Measurements from ENCODE around the gene HMCN1.
A peak's percentile ranks its signal among the peaks of the same experiment; 100 is the strongest.

HMCN1 gene

DNA sequence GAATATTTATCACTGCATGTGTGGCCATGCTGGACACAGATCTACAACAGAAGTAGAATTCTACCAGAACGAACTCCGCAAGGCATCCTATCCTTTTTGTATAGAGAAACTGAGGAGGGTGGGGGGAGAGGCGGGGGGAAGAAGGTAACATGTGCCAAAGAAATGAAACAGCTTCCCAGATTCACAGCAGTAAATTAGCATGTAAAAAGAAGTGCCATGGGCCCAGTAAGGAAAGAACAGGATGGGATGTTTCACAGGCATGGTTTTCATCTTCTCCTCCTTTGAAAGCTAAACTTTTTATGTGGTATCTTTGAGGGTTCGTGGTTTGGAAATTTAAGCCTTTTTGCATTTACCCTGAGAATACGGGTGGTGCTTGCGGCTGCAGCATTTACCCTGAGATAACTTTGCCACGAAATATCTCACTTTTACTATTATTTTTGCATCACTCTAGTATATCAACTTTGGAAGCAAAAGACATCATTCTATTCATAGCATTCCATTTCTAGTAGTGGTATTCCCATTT is 471.9 kb downstream of the HMCN1 start:
- no peak for ATAC-seq
- no peak for TF ChIP-seq TOX (CRISPR knock-in tag; IDR thresholded peaks at IDR 0.05; ENCODE audit: borderline replicate concordance)
- TF ChIP-seq TCF4 (CRISPR knock-in tag; IDR thresholded peaks at IDR 0.05; ENCODE audit: borderline replicate concordance) = no peak
- TF ChIP-seq ARNTL (CRISPR knock-in tag; IDR thresholded peaks at IDR 0.05; ENCODE audit: borderline replicate concordance, low read depth) = no peak
- no peak for TF ChIP-seq SNAI2 (CRISPR knock-in tag; IDR thresholded peaks at IDR 0.05)

DNA sequence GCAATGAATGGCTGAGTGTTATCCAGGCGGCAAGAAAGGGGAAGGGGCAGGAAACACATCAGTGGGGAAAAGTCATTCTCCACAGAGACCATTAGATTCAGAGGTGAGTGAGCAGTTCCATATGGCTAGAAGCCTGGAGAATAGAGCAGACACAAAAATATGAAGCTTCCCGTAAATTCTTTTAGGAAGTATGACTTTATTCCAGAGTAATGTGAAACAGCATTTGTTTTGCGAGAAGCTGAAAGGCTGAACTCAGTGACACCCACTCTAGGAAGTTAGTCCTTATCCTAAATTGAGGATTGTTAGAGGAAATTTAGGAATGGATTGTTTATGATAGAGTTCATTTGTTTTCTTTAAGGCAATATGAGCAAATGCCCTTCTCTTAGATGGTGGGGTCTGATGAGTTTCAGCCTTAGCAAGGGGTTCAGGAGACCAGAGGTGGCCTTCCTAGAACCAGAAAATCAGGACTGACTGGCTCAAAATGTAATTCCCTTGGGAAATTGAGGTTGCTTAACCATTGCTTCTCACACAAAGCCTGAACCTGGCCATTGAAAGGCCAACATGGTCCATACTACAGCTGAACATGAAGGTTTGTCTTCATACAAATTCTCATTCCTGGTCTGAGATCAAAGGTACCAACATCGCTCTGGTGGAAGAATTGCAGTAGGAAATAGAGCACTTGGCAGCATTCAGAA is 473.3 kb downstream of the HMCN1 start:
- TF ChIP-seq ZFP30 (CRISPR knock-in tag; IDR thresholded peaks at IDR 0.05) = no peak
- TF ChIP-seq TOX (CRISPR knock-in tag; IDR thresholded peaks at IDR 0.05; ENCODE audit: borderline replicate concordance) = no peak
- TF ChIP-seq TSHZ2 (CRISPR knock-in tag; IDR thresholded peaks at IDR 0.05) = no peak
- no peak for TF ChIP-seq ZNF8 (CRISPR knock-in tag; IDR thresholded peaks at IDR 0.05)
- TF ChIP-seq ZNF565 (CRISPR knock-in tag; conservative IDR thresholded peaks at IDR 0.05; ENCODE audit: low read depth) = no peak
- TF ChIP-seq ISL1 (CRISPR knock-in tag; IDR thresholded peaks at IDR 0.05) = no peak
- TF ChIP-seq CSDC2 (CRISPR knock-in tag; IDR thresholded peaks at IDR 0.05) = no peak
- peak; percentile 33 for ATAC-seq

DNA sequence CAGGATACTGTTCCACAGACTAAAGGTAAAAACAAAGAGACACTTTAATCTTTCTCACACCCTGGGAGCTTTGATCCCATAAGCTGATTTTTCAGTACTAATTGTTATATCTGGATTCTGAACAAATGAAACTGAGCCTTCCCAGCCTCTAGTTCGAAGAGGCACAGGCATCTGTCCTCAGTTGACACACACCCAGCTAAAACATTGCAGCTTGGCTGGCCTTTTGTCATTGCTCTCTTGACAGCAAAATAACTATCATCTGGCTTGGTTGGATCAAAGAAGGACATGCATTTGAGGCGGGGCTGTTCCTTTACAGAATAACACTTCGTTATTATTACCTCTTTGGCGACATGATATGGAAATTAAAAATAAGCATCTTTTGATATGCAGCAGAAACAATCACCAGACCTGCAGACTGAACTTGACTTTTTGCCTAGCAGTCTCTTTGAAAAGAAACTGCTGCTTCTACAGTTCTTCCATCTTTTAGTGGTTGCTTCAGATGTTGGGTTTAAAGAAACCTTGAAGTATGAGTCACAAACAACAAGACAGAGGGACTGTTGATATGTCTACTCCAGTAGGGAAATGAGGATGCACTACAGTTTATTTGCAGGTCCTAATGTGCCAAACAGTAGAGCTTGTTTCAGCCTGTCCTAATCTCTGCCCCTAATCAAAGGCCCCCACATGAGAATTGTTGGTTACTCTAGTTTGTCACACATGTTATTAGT is 474.4 kb downstream of the HMCN1 start:
- TF ChIP-seq OSR1 (CRISPR knock-in tag; IDR thresholded peaks at IDR 0.05) = no peak
- no peak for TF ChIP-seq CREB5 (CRISPR knock-in tag; IDR thresholded peaks at IDR 0.05; ENCODE audit: low read depth)
- TF ChIP-seq, protein P1, sequence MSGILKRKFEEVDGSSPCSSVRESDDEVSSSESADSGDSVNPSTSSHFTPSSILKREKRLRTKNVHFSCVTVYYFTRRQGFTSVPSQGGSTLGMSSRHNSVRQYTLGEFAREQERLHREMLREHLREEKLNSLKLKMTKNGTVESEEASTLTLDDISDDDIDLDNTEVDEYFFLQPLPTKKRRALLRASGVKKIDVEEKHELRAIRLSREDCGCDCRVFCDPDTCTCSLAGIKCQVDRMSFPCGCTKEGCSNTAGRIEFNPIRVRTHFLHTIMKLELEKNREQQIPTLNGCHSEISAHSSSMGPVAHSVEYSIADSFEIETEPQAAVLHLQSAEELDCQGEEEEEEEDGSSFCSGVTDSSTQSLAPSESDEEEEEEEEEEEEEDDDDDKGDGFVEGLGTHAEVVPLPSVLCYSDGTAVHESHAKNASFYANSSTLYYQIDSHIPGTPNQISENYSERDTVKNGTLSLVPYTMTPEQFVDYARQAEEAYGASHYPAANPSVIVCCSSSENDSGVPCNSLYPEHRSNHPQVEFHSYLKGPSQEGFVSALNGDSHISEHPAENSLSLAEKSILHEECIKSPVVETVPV (CRISPR knock-in tag; IDR thresholded peaks at IDR 0.05) = no peak
- TF ChIP-seq TCF4 (CRISPR knock-in tag; IDR thresholded peaks at IDR 0.05; ENCODE audit: borderline replicate concordance) = no peak
- TF ChIP-seq PATZ1 (CRISPR knock-in tag; IDR thresholded peaks at IDR 0.05; ENCODE audit: borderline replicate concordance) = no peak
- TF ChIP-seq BACH2 (CRISPR knock-in tag; IDR thresholded peaks at IDR 0.05; ENCODE audit: borderline replicate concordance) = no peak
- TF ChIP-seq ZFP3 (CRISPR knock-in tag; IDR thresholded peaks at IDR 0.05) = no peak
- TF ChIP-seq ARNTL (CRISPR knock-in tag; IDR thresholded peaks at IDR 0.05; ENCODE audit: borderline replicate concordance, low read depth) = no peak
- no peak for TF ChIP-seq ZNF565 (CRISPR knock-in tag; conservative IDR thresholded peaks at IDR 0.05; ENCODE audit: low read depth)
- no peak for TF ChIP-seq POU6F1 (CRISPR knock-in tag; IDR thresholded peaks at IDR 0.05; ENCODE audit: borderline replicate concordance, low read depth)

More for the DNA sequence above, 474.4 kb downstream of the HMCN1 start:
- no peak for ATAC-seq
